Measurements from ENCODE around the gene KIF16B. TPM values are rescaled to one million over a fixed set of nuclear protein-coding genes. Genes with fewer than 3 reads are reported as not detected.

Gene KIF16B
- total RNA-seq, 1 donor from 2014 or later: 9.1 TPM

GRCh38 chr20:16424780-16425179, 148.5 kb downstream of the KIF16B start:
- ATAC-seq (ENCODE audit: low read depth): no peak
- no peak for DNase-seq
- Mint-ChIP-seq H3K27me3 (no peaks in the 10 kb centered on the region), H3K4me1 (no peaks in the 10 kb centered on the region), H3K4me3 (no peak overlapping the region), H3K27ac (no peak overlapping the region), H3K9me3 (peaks cover 3% of the 10 kb centered on the region), H3K36me3 (ENCODE audit: low read depth) (peaks cover 69% of the 10 kb centered on the region)
- TF ChIP-seq, protein P1, sequence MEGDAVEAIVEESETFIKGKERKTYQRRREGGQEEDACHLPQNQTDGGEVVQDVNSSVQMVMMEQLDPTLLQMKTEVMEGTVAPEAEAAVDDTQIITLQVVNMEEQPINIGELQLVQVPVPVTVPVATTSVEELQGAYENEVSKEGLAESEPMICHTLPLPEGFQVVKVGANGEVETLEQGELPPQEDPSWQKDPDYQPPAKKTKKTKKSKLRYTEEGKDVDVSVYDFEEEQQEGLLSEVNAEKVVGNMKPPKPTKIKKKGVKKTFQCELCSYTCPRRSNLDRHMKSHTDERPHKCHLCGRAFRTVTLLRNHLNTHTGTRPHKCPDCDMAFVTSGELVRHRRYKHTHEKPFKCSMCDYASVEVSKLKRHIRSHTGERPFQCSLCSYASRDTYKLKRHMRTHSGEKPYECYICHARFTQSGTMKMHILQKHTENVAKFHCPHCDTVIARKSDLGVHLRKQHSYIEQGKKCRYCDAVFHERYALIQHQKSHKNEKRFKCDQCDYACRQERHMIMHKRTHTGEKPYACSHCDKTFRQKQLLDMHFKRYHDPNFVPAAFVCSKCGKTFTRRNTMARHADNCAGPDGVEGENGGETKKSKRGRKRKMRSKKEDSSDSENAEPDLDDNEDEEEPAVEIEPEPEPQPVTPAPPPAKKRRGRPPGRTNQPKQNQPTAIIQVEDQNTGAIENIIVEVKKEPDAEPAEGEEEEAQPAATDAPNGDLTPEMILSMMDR (IDR thresholded peaks at IDR 0.05): no peak
- intact Hi-C loops (cut with micrococcal nuclease): no loop called here
- CTCF ChIA-PET: no interaction called here
- POLR2A ChIA-PET: no interaction called here

GRCh38 chr20:16423311-16424212, 149.7 kb downstream of the KIF16B start:
- no peak for ATAC-seq (ENCODE audit: low read depth)
- CTCF ChIA-PET: no interaction called here

DNA sequence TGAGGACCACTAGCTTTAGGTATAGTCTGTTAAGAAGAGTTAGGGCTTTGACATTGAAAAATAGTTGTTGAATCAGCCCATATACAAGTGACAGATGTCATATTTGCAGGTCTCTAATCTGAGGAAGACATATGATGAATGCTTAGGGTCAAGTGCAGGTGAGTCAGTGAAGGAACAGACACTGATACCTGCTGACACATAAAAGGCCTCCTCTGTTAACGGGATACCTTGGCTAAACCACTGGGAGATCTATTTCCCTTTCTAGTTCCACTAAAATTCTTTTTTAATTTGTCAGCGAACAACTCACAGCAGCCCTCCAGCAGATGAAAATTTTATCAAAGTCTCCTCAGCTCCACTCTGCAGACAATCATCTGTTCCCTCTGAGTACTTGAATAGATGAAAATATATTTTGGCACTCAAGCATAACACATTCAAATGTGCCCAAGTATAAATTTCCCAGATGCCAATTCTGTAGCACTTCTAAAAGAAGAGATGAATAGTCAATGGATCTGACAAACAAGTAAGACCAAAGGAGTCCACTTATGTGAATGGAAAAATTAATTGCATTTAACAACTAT, 154.0 kb downstream of the KIF16B start:
- ATAC-seq (ENCODE audit: low read depth) (no peak), DNase-seq (no peak)
- POLR2A ChIA-PET: no interaction called here
- CTCF ChIA-PET: interaction anchor here (1.1 kb wide), 1 partner anchor 9 kb away, joined by 3 read pairs; no protein-coding TSS in a partner anchor
- TF ChIP-seq, protein P1 (IDR thresholded peaks at IDR 0.05): no peak
- H3K27me3 Mint-ChIP-seq: no peaks in the 10 kb centered on the region
- H3K4me1 Mint-ChIP-seq: no peaks in the 10 kb centered on the region
- H3K9me3 Mint-ChIP-seq: no peaks in the 10 kb centered on the region
- no peak overlapping the region for H3K27ac Mint-ChIP-seq
- peaks cover 59% of the 10 kb centered on the region for H3K36me3 Mint-ChIP-seq (ENCODE audit: low read depth)
- no peak overlapping the region for H3K4me3 Mint-ChIP-seq
- intact Hi-C loops (cut with micrococcal nuclease): no loop called here

More at GRCh38 chr20:16423311-16424212, 149.7 kb downstream of the KIF16B start:
- intact Hi-C loops (cut with micrococcal nuclease): no loop called here
- no peaks in the 10 kb centered on the region for H3K27me3 Mint-ChIP-seq
- DNase-seq: no peak
- POLR2A ChIA-PET: no interaction called here
- H3K4me1 Mint-ChIP-seq: no peaks in the 10 kb centered on the region
- H3K27ac Mint-ChIP-seq: no peak overlapping the region
- peaks cover 3% of the 10 kb centered on the region for H3K9me3 Mint-ChIP-seq
- TF ChIP-seq, protein P1 (IDR thresholded peaks at IDR 0.05): no peak
- H3K4me3 Mint-ChIP-seq: no peak overlapping the region
- H3K36me3 Mint-ChIP-seq (ENCODE audit: low read depth): peaks cover 68% of the 10 kb centered on the region

- Mint-ChIP-seq H3K36me3 (ENCODE audit: low read depth) (peaks cover 55% of the 10 kb centered on the region), H3K27me3 (no peaks in the 10 kb centered on the region), H3K27ac (no peak overlapping the region), H3K9me3 (no peaks in the 10 kb centered on the region), H3K4me1 (no peaks in the 10 kb centered on the region), H3K4me3 (no peak overlapping the region)
- intact Hi-C loops (cut with micrococcal nuclease): no loop called here
- DNase-seq (no peak), ATAC-seq (ENCODE audit: low read depth) (no peak)
- POLR2A ChIA-PET: no interaction called here
- CTCF ChIA-PET: no interaction called here
- TF ChIP-seq, protein P1 (IDR thresholded peaks at IDR 0.05): no peak
These were observed 154.6 kb downstream of the KIF16B start for GRCh38 chr20:16418616-16419015.

DNA sequence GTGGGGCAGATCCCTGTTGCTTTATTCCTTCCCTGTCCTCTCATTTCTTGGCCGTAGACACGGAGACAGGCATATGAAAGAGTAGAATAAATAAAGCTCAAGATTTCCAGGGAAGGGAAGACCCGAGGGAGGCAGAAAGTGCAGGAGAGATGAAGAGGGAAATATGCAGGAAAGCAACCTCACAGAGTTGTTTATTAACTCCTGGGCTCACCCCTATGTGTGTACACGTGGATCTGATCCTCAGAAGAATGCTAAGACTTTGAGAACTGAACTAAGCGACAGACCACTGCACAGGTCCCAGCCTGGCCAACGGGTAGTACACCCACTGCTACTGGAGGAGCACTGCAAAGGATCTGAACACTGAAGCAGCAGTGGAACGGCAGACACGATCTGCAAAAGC, 156.2 kb downstream of the KIF16B start:
- intact Hi-C loops (cut with micrococcal nuclease): no loop called here
- Mint-ChIP-seq H3K4me3 (no peak overlapping the region), H3K27ac (no peak overlapping the region), H3K27me3 (no peaks in the 10 kb centered on the region), H3K4me1 (no peaks in the 10 kb centered on the region), H3K36me3 (ENCODE audit: low read depth) (peaks cover 57% of the 10 kb centered on the region), H3K9me3 (peaks cover 2% of the 10 kb centered on the region)
- ChIA-PET CTCF (no interaction called here), POLR2A (no interaction called here)
- ATAC-seq (ENCODE audit: low read depth) (no peak), DNase-seq (no peak)
- TF ChIP-seq, protein P1 (IDR thresholded peaks at IDR 0.05): no peak

Measured in activated B cell treated with CpG ODN at 0.5 μM for 24 hours (primary cell).